SK-N-SH (cell line): ENCODE data around the gene IBTK.
"Not testable (repeated sequence)": the region's sequence is repeated elsewhere in the genome, so short reads cannot be mapped to it uniquely, and the experiment has no call there.

Source experiments
- CTCF ChIP-seq: fragments of 200-600 bp; sonication (generic); IDR thresholded peaks from 2 replicates; pipeline ENCODE4 v1.6.1; 2017; ENCODE audit warnings: antibody characterized with exemption, mild to moderate bottlenecking, moderate library complexity
- MEF2A ChIP-seq: IDR thresholded peaks from 2 replicates; pipeline ENCODE4 v1.4.0; 2012; ENCODE audit warnings: low read depth, borderline replicate concordance
- USF2 ChIP-seq: fragments of 150-350 bp; IDR thresholded peaks from 2 replicates; pipeline ENCODE4 v1.6.1; 2017; ENCODE audit warnings: antibody characterized with exemption, low read length, low read depth, borderline replicate concordance

- TF ChIP-seq USF2, CTCF, MEF2A: not testable (repeated sequence)
Measured at GRCh38 chr6:82128973-82129372, 118.6 kb downstream of the IBTK start.
